Measurements from ENCODE around the gene CCDC102A. TPM values are rescaled to one million over a fixed set of nuclear protein-coding genes. Genes with fewer than 3 reads are reported as not detected.
"Not testable (repeated sequence)": the region's sequence is repeated elsewhere in the genome, so short reads cannot be mapped to it uniquely, and the experiment has no call there.

Gene CCDC102A
- total RNA-seq, 1 donor from 2014 or later: 7.8 TPM

DNA sequence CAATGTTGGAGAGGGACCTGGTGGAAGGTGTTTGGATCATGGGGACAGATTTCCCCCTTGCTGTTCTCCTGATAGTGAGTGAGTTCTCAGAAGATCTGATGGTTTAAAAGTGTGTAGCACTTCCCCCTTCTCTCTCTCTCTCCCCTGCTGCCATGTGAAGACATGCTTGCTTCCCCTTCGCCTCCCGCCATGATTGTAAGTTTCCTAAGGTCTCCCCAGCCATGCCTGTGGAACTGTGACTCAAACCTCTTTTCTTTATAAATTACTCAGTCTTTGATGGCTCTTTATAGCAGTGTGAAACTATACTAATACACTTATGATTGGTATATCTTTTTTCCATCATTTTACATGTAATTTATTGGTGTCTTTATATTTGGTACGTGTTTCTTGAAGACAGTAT lies 19.5 kb upstream of the CCDC102A start:
- Histone ChIP-seq H3K36me3 (ENCODE audit: control insufficient read depth in 3 of 3, insufficient read depth in 3 of 3, low read length in 3 of 3) (no peaks in the 10 kb centered on the region), H3K27ac (ENCODE audit: low read depth, low read length) (no peak overlapping the region), H3K4me3 (ENCODE audit: low read length in 3 of 3) (no peak overlapping the region), H3K27me3 (ENCODE audit: control insufficient read depth in 3 of 3, insufficient read depth in 3 of 3, low read length in 3 of 3) (peaks cover 0 to 4% (median 0%) of the 10 kb centered on the region in 3 donors), H3K9me3 (ENCODE audit: control insufficient read depth in 3 of 3, low read length in 3 of 3) (peaks cover 0 to 4% (median 0%) of the 10 kb centered on the region in 3 donors), H3K9ac (ENCODE audit: low read depth in 1 of 3, low read length in 3 of 3) (no peak overlapping the region), H3K4me1 (ENCODE audit: control insufficient read depth in 3 of 3, insufficient read depth in 3 of 3, low read length in 3 of 3) (no peaks in the 10 kb centered on the region)

DNA sequence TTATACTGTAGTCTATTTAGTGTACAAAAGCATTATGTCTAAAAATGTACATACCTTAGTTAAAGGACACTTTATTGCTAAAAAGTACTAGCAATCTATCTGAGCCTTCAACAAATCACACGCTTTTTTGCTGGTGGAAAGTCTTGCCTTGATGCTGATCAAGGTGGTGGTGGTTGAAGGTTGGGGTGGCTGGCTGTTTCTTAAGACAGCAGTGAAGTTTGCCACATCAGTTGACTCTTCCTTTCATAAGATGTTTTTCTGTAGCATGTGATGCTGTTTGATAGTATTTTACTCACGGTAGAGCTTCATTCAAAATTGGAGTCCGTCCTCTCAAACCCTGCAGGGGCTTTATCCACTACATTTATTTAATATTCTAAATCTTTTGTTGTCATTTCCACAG lies 14.7 kb upstream of the CCDC102A start:
- Histone ChIP-seq H3K36me3 (ENCODE audit: control insufficient read depth in 3 of 3, insufficient read depth in 3 of 3, low read length in 3 of 3) (no peaks in the 10 kb centered on the region), H3K27me3 (ENCODE audit: control insufficient read depth in 3 of 3, insufficient read depth in 3 of 3, low read length in 3 of 3) (no peaks in the 10 kb centered on the region), H3K4me1 (ENCODE audit: control insufficient read depth in 3 of 3, insufficient read depth in 3 of 3, low read length in 3 of 3) (no peaks in the 10 kb centered on the region), H3K4me3 (ENCODE audit: low read length in 3 of 3) (no peak overlapping the region), H3K9me3 (ENCODE audit: control insufficient read depth in 3 of 3, low read length in 3 of 3) (peaks cover 0 to 4% (median 0%) of the 10 kb centered on the region in 3 donors), H3K27ac (ENCODE audit: low read depth, low read length) (no peak overlapping the region), H3K9ac (ENCODE audit: low read depth in 1 of 3, low read length in 3 of 3) (no peak overlapping the region)

DNA sequence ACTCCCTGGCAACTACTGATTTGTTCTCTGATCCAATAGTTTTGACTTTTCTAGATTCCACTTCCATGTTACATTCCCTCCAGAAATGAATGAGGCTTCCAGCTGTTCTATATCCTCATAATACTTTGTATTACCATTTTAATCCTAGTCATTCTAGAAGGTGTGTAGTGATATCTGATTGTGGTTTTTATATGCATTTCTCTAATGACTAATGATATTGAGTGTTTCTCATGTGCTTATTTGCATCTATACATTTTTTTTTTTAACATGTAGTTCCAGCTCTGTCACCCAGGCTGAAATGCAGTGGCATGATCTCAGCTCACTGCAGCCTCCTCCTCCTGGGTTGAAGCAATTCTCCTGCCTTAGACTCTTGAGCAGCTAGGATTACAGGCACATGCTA lies 13.4 kb upstream of the CCDC102A start:
- Histone ChIP-seq H3K27ac (ENCODE audit: low read depth, low read length) (no peak overlapping the region), H3K9me3 (ENCODE audit: control insufficient read depth in 3 of 3, low read length in 3 of 3) (peaks cover 0 to 4% (median 0%) of the 10 kb centered on the region in 3 donors), H3K4me1 (ENCODE audit: control insufficient read depth in 3 of 3, insufficient read depth in 3 of 3, low read length in 3 of 3) (no peaks in the 10 kb centered on the region), H3K27me3 (ENCODE audit: control insufficient read depth in 3 of 3, insufficient read depth in 3 of 3, low read length in 3 of 3) (no peaks in the 10 kb centered on the region), H3K36me3 (ENCODE audit: control insufficient read depth in 3 of 3, insufficient read depth in 3 of 3, low read length in 3 of 3) (no peaks in the 10 kb centered on the region), H3K9ac (ENCODE audit: low read depth in 1 of 3, low read length in 3 of 3) (no peak overlapping the region), H3K4me3 (ENCODE audit: low read length in 3 of 3) (no peak overlapping the region)

DNA sequence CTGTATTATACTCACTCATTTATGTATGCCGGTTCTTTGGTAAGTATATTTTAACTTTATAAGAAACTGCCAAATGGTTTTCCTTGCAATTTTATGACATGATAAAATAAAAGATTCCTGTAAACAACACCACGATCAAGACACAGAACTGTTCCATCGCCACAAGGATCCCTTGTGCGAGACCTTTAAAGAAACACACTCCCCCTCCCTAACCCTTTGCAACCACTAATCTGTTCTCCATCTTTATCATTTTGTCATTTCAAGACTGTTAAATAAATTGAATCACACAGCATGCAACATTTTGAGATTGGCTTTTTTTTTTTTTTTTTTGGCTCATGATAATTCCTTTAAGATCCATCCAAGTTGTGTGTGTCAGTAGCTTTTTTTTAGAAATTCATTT lies 12.0 kb upstream of the CCDC102A start:
- Histone ChIP-seq H3K4me1 (ENCODE audit: control insufficient read depth in 3 of 3, insufficient read depth in 3 of 3, low read length in 3 of 3) (no peaks in the 10 kb centered on the region), H3K27me3 (ENCODE audit: control insufficient read depth in 3 of 3, insufficient read depth in 3 of 3, low read length in 3 of 3) (no peaks in the 10 kb centered on the region), H3K9ac (ENCODE audit: low read depth in 1 of 3, low read length in 3 of 3) (no peak overlapping the region), H3K27ac (ENCODE audit: low read depth, low read length) (no peak overlapping the region), H3K9me3 (ENCODE audit: control insufficient read depth in 3 of 3, low read length in 3 of 3) (peaks cover 0 to 4% (median 0%) of the 10 kb centered on the region in 3 donors), H3K4me3 (ENCODE audit: low read length in 3 of 3) (no peak overlapping the region), H3K36me3 (ENCODE audit: control insufficient read depth in 3 of 3, insufficient read depth in 3 of 3, low read length in 3 of 3) (no peaks in the 10 kb centered on the region)

DNA sequence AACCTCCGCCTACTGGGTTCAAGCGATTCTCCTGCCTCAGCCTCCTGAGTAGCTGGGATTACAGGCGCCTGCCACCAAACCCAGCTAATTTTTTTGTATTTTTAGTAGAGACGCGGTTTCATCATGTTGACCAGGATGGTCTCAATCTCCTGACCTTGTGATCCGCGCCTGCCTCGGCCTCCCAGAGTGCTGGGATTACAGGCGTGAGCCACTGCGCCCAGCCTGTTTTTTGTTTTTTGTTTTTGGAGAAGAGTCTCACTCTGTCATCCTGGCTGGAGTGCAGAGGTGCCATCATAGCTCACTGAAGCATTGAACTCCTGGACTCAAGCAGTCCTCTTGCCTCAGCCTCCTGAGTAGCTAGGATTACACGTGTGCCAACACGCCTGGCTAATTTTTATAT lies 11.2 kb upstream of the CCDC102A start:
- not testable (repeated sequence) for H3K9ac ChIP-seq (ENCODE audit: low read depth in 1 of 3, low read length in 3 of 3); H3K4me1 ChIP-seq (ENCODE audit: control insufficient read depth in 3 of 3, insufficient read depth in 3 of 3, low read length in 3 of 3); H3K27me3 ChIP-seq (ENCODE audit: control insufficient read depth in 3 of 3, insufficient read depth in 3 of 3, low read length in 3 of 3); H3K36me3 ChIP-seq (ENCODE audit: control insufficient read depth in 3 of 3, insufficient read depth in 3 of 3, low read length in 3 of 3); H3K9me3 ChIP-seq (ENCODE audit: control insufficient read depth in 3 of 3, low read length in 3 of 3); H3K27ac ChIP-seq (ENCODE audit: low read depth, low read length); H3K4me3 ChIP-seq (ENCODE audit: low read length in 3 of 3)

DNA sequence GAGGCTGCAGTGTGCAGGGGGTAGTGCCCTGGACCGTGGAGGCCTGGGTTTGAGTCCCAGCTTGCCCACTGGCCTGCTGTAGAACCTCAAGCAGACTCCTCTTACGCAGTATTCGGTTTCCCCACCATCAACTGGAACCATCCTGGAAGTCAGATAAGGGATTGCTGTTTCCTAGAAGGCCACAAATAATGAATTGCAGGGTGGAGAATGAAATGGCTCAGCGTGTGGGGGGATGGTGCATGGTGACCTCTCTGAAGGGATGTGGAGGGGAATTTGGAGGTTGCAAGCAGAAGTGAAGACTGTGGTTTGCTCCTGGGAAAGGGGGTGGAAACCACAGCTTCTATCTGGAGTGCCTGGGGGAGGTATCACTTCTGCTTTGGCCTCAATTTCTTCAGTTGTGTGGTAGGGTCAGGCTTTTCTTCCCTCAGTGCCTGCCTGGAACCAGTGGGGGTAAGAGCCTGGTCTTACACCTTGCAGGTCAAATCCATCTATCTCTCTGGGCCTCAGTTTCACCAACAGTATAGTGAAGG lies 7.8 kb upstream of the CCDC102A start:
- Histone ChIP-seq H3K9ac (ENCODE audit: low read depth in 1 of 3, low read length in 3 of 3) (no peak overlapping the region), H3K4me3 (ENCODE audit: low read length in 3 of 3) (no peak overlapping the region), H3K9me3 (ENCODE audit: control insufficient read depth in 3 of 3, low read length in 3 of 3) (no peaks in the 10 kb centered on the region), H3K4me1 (ENCODE audit: control insufficient read depth in 3 of 3, insufficient read depth in 3 of 3, low read length in 3 of 3) (no peaks in the 10 kb centered on the region), H3K36me3 (ENCODE audit: control insufficient read depth in 3 of 3, insufficient read depth in 3 of 3, low read length in 3 of 3) (no peaks in the 10 kb centered on the region), H3K27me3 (ENCODE audit: control insufficient read depth in 3 of 3, insufficient read depth in 3 of 3, low read length in 3 of 3) (peaks cover 0 to 2% (median 0%) of the 10 kb centered on the region in 3 donors), H3K27ac (ENCODE audit: low read depth, low read length) (no peak overlapping the region)

DNA sequence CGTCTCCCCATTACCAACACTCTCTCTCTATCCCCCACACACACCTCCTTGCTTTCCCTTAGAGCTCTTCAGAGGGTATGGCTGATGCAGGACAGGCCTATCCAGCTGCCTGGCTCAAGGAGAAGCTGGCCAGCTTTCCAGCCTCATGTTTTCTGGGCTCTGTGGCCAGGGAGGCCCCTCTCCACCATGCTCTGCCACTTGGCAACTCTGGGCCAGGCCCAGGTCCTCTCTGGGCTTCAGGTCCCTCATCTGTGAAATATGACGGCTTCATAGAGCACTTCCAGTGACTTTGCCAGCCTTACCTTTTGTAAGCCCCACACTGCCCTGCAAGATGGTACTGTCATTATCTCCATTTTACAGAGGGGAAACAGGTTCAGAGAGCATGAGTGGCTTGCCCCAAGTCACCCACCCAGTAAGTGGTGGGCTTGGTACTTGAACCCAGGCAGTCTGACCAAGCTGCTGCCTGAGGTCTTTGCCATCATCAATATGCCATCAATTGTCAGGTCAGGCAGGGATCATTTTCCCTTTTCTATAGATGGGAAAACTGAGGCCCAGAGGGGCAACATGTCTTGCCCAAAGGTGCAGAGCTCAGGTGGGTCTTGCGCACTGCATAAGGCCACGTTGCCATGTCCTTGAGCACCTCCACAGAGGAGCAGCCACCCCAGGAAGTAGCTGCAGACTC lies 5.5 kb upstream of the CCDC102A start:
- no peak overlapping the region for H3K27ac ChIP-seq (ENCODE audit: low read depth, low read length)

DNA sequence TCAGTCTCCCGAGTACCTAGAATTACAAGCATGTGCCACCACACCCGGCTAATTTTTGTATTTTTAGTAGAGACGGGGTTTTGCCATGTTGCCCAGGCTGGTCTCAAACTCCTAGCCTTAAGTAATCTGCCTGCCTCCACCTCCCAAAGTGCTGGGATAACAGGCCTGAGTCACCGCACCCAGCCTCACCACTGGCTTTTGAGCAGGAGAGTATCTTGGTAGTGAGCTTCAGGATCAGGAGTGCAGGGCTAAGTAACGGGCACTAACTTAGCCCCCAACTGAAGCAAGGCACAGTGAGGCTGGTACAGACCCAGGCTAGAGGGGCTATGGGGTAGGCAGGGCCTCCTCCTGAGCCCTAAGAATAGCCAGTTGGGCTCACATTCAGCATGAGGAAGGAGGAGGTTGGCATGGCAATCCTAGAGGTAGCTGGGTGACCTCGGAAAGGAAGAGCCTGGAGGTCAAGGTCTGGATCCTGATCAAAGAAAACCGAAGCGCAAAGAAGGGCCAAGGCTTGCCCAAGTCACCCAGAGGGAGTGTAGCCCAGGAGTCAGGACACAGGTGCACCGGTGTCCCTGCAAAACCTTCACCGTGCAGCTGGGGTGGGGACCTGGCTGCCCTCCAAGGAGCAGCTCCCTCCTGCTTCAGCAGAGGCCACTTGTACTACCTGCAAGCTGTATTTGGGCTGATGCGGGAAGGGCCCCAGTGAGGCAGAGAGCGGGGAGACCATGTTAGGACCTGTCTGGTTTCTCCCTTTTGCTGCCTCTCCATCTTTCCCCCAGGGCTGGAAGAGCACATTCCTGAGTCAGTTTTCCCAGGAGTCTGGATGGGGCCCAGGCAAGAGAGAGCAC lies 4.8 kb upstream of the CCDC102A start:
- Histone ChIP-seq H3K36me3 (ENCODE audit: control insufficient read depth in 3 of 3, insufficient read depth in 3 of 3, low read length in 3 of 3) (no peaks in the 10 kb centered on the region), H3K9me3 (ENCODE audit: control insufficient read depth in 3 of 3, low read length in 3 of 3) (no peaks in the 10 kb centered on the region), H3K27me3 (ENCODE audit: control insufficient read depth in 3 of 3, insufficient read depth in 3 of 3, low read length in 3 of 3) (peaks cover 0 to 6% (median 2%) of the 10 kb centered on the region in 3 donors), H3K9ac (ENCODE audit: low read depth in 1 of 3, low read length in 3 of 3) (no peak overlapping the region), H3K27ac (ENCODE audit: low read depth, low read length) (no peak overlapping the region), H3K4me1 (ENCODE audit: control insufficient read depth in 3 of 3, insufficient read depth in 3 of 3, low read length in 3 of 3) (peaks cover 3 to 7% (median 4%) of the 10 kb centered on the region in 3 donors), H3K4me3 (ENCODE audit: low read length in 3 of 3) (no peak overlapping the region)

More for the DNA sequence above, 5.5 kb upstream of the CCDC102A start:
- H3K27me3 ChIP-seq (ENCODE audit: control insufficient read depth in 3 of 3, insufficient read depth in 3 of 3, low read length in 3 of 3): peaks cover 0 to 6% (median 2%) of the 10 kb centered on the region in 3 donors
- no peak overlapping the region for H3K9ac ChIP-seq (ENCODE audit: low read depth in 1 of 3, low read length in 3 of 3)
- no peaks in the 10 kb centered on the region for H3K36me3 ChIP-seq (ENCODE audit: control insufficient read depth in 3 of 3, insufficient read depth in 3 of 3, low read length in 3 of 3)
- H3K4me1 ChIP-seq (ENCODE audit: control insufficient read depth in 3 of 3, insufficient read depth in 3 of 3, low read length in 3 of 3): peaks cover 1 to 6% (median 1%) of the 10 kb centered on the region in 3 donors
- H3K9me3 ChIP-seq (ENCODE audit: control insufficient read depth in 3 of 3, low read length in 3 of 3): no peaks in the 10 kb centered on the region
- H3K4me3 ChIP-seq (ENCODE audit: low read length in 3 of 3): no peak overlapping the region

DNA sequence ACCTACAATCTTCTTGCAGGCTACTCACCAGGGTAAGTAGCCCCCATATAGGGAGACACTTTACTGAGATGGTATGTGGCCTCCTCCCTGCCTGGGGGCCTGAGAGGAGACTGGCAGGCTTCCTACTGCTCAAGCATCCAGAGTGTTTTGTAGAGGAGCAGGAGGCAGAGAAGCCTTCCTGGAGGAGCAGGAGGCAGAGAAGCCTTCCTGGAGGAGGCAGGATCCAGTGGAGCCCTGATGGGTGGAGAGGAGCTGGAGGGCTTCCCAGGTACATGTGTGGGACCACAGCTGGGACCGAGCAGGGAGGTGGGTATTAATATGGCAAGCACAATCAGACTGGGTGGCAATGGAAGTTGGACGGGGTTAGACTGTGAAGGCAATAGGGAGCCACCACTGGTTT lies 4.0 kb upstream of the CCDC102A start:
- H3K27ac ChIP-seq (ENCODE audit: low read depth, low read length): no peak overlapping the region
- H3K9me3 ChIP-seq (ENCODE audit: control insufficient read depth in 3 of 3, low read length in 3 of 3): no peaks in the 10 kb centered on the region
- H3K27me3 ChIP-seq (ENCODE audit: control insufficient read depth in 3 of 3, insufficient read depth in 3 of 3, low read length in 3 of 3): peaks cover 0 to 6% (median 2%) of the 10 kb centered on the region in 3 donors
- peaks cover 4 to 7% (median 7%) of the 10 kb centered on the region in 3 donors for H3K4me1 ChIP-seq (ENCODE audit: control insufficient read depth in 3 of 3, insufficient read depth in 3 of 3, low read length in 3 of 3)
- H3K4me3 ChIP-seq (ENCODE audit: low read length in 3 of 3): no peak overlapping the region
- no peak overlapping the region for H3K9ac ChIP-seq (ENCODE audit: low read depth in 1 of 3, low read length in 3 of 3)
- H3K36me3 ChIP-seq (ENCODE audit: control insufficient read depth in 3 of 3, insufficient read depth in 3 of 3, low read length in 3 of 3): no peaks in the 10 kb centered on the region

Measured in skeletal muscle tissue (tissue), 4 donors.